Esophagus muscularis mucosa (tissue), 4 donors: ENCODE results near the gene FURIN. TPM values are rescaled to one million over a fixed set of nuclear protein-coding genes. Genes with fewer than 3 reads are reported as not detected.
A peak's percentile ranks its signal among the peaks of the same experiment; 100 is the strongest.

ENCODE experiments used
- DNase-seq: peaks from one replicate; pipeline ENCODE4 v3.0.0-alpha.2; 2017; ENCODE audit errors: extremely low spot score
- H3K27ac ChIP-seq, 4 donors: fragments of 200-600 bp; sonication (generic); replicated peaks in 1 of 4; 1 replicate in 3 of 4; 2 replicates in 1 of 4; pipeline ENCODE4 v1.5.1; 2016 to 2019; ENCODE audit warnings: mild to moderate bottlenecking in 1 of 4
- H3K27me3 ChIP-seq, 4 donors: fragments of 200-600 bp; sonication (generic); one replicate each; pipeline versions ENCODE4 v1.5.1 to v1.6.0; 2016 to 2019
- H3K36me3 ChIP-seq, 4 donors: fragments of 200-600 bp; sonication (generic); one replicate each; pipeline ENCODE4 v1.5.1; 2016 to 2019
- H3K4me1 ChIP-seq, 4 donors: fragments of 200-600 bp; sonication (generic); one replicate each; pipeline ENCODE4 v1.5.1; 2016 to 2019
- H3K4me3 ChIP-seq, 4 donors: fragments of 200-600 bp; sonication (generic); 1 replicate in 2 of 4; 2 replicates in 2 of 4; pipeline ENCODE4 v1.5.1; 2016 to 2019; ENCODE audit warnings: mild to moderate bottlenecking in 4 of 4, moderate library complexity in 1 of 4
- H3K9me3 ChIP-seq, 4 donors: fragments of 200-600 bp; sonication (generic); 1 replicate in 3 of 4; 2 replicates in 1 of 4; pipeline ENCODE4 v1.5.1; 2016 to 2019
- CTCF ChIP-seq, 3 experiments: fragments of 200-600 bp in 2 of 3; fragments of 450-650 bp in 1 of 3; sonication (generic) in 2 of 3; IDR thresholded peaks; one replicate each; pipeline ENCODE4 v1.5.1; 2017 to 2019; ENCODE audit warnings: antibody characterized with exemption in 3 of 3, mild to moderate bottlenecking in 2 of 3, moderate library complexity in 1 of 3
- EP300 ChIP-seq: sonication (generic); formaldehyde crosslinking; IDR thresholded peaks from one replicate; pipeline ENCODE4 v1.6.1; 2017; ENCODE audit warnings: antibody characterized with exemption
- POLR2A ChIP-seq: fragments of 450-650 bp; IDR thresholded peaks from one replicate; pipeline ENCODE4 v1.6.1; 2017; ENCODE audit warnings: antibody characterized with exemption, moderate library complexity, mild to moderate bottlenecking, low read depth
- POLR2AphosphoS5 ChIP-seq, 2 donors: sonication (generic); formaldehyde crosslinking; IDR thresholded peaks; one replicate each; pipeline ENCODE4 v1.6.1; 2017; ENCODE audit warnings: antibody characterized with exemption in 2 of 2
- WGBS: methylation state at CpG from one replicate; pipeline ENCODE4 v1.1.5; 2018; 5-methylcytosine and 5-hydroxymethylcytosine counted together
- intact Hi-C: fragments of 100-400 bp; cut with DNase I; formaldehyde crosslinking; loops from one replicate; pipeline ENCODE4 v1.15.1; 2023
- total RNA-seq, 4 donors: library from RNA; depleted of rRNA; stranded (reverse); fragments of >200 nt; gene quantifications; one replicate each; pipeline versions ENCODE4 v1.1.0 to v1.2.1, GENCODE V29; 2016

FURIN gene
- total RNA-seq, 4 donors from 2014 or later = 39.0 to 84.0 (median 80.3) TPM

- Histone ChIP-seq H3K4me1 (peaks cover 32 to 50% (median 48%) of the 10 kb centered on the region in 4 donors), H3K9me3 (no peaks in the 10 kb centered on the region), H3K27me3 (no peaks in the 10 kb centered on the region), H3K36me3 (peaks cover 32 to 59% (median 53%) of the 10 kb centered on the region in 4 donors), H3K27ac (peak within 1 kb of the TSS; percentile 90 to 93 (median 92)), H3K4me3 (peak within 1 kb of the TSS; percentile 59 to 71 (median 64))
- 3% methylated on average over 9 of the region's 58 CpGs for WGBS
- no peak for DNase-seq
- intact Hi-C loops = no loop called here
- TF ChIP-seq EP300 (no peak), CTCF (IDR thresholded peaks at IDR 0.05) (peak in 1 of 3 experiments; percentile 8), POLR2A (peak; percentile 17), POLR2AphosphoS5 (IDR thresholded peaks at IDR 0.05) (peak; percentile 61 to 67)
Measured at GRCh38 chr15:90883976-90884718, 15.8 kb downstream of the FURIN start, which contains the start of gene FES. Gene FES, plus strand, starts transcription at chr15:90884504. Its CDS starts 542 bp downstream, at chr15:90885046.

- DNase-seq = no peak
- 25% methylated on average over 4 of the region's 16 CpGs for WGBS
- intact Hi-C loops = no loop called here
- Histone ChIP-seq H3K27me3 (no peaks in the 10 kb centered on the region), H3K36me3 (peaks cover 26 to 59% (median 53%) of the 10 kb centered on the region in 4 donors), H3K9me3 (no peaks in the 10 kb centered on the region), H3K4me3 (peak overlapping the region; percentile 59 to 71 (median 64)), H3K27ac (peak overlapping the region; percentile 90 to 93 (median 92)), H3K4me1 (peaks cover 32 to 50% (median 48%) of the 10 kb centered on the region in 4 donors)
- TF ChIP-seq CTCF (IDR thresholded peaks at IDR 0.05) = no peak
- TF ChIP-seq POLR2AphosphoS5 (IDR thresholded peaks at IDR 0.05) = no peak
- TF ChIP-seq EP300 = no peak
- TF ChIP-seq POLR2A = no peak
Measured at GRCh38 chr15:90884719-90885431, 16.5 kb downstream of the FURIN start.

- H3K36me3 ChIP-seq = peaks cover 27 to 59% (median 53%) of the 10 kb centered on the region in 4 donors
- intact Hi-C loops = loop anchor here (2.0 kb wide), 1 partner anchor 237 kb away; no protein-coding TSS in a partner anchor
- TF ChIP-seq POLR2AphosphoS5 (IDR thresholded peaks at IDR 0.05) (peak in 1 of 2 donors; percentile 51), CTCF (IDR thresholded peaks at IDR 0.05) (peak in 2 of 3 experiments; percentile 95 to 97), EP300 (no peak), POLR2A (no peak)
- 25% methylated on average over 15 of the region's 23 CpGs for WGBS
- peak overlapping the region; percentile 90 to 93 (median 92) for H3K27ac ChIP-seq
- peaks cover 32 to 50% (median 48%) of the 10 kb centered on the region in 4 donors for H3K4me1 ChIP-seq
- peak; percentile 96 for DNase-seq
- no peaks in the 10 kb centered on the region for H3K27me3 ChIP-seq
- peak overlapping the region; percentile 59 to 71 (median 64) for H3K4me3 ChIP-seq
- H3K9me3 ChIP-seq = no peaks in the 10 kb centered on the region
Measured at GRCh38 chr15:90885432-90886290, 17.3 kb downstream of the FURIN start.

GRCh38 chr15:90886291-90886614 is 17.9 kb downstream of the FURIN start:
- peaks cover 32 to 50% (median 48%) of the 10 kb centered on the region in 4 donors for H3K4me1 ChIP-seq
- WGBS = 30% methylated on average over 4 of the region's 5 CpGs

More at GRCh38 chr15:90886291-90886614, 17.9 kb downstream of the FURIN start:
- H3K4me3 ChIP-seq = peak overlapping the region in 1 of 4 donors; percentile 65
- peaks cover 27 to 59% (median 53%) of the 10 kb centered on the region in 4 donors for H3K36me3 ChIP-seq
- intact Hi-C loops = loop anchor here (2.0 kb wide), 1 partner anchor 237 kb away; no protein-coding TSS in a partner anchor
- no peak for DNase-seq
- TF ChIP-seq POLR2A (no peak), POLR2AphosphoS5 (IDR thresholded peaks at IDR 0.05) (no peak), CTCF (IDR thresholded peaks at IDR 0.05) (no peak), EP300 (no peak)
- no peaks in the 10 kb centered on the region for H3K27me3 ChIP-seq
- H3K27ac ChIP-seq = peak overlapping the region; percentile 90 to 93 (median 92)
- no peaks in the 10 kb centered on the region for H3K9me3 ChIP-seq
